ENCODE data around the gene METTL25.

METTL25 gene

DNA sequence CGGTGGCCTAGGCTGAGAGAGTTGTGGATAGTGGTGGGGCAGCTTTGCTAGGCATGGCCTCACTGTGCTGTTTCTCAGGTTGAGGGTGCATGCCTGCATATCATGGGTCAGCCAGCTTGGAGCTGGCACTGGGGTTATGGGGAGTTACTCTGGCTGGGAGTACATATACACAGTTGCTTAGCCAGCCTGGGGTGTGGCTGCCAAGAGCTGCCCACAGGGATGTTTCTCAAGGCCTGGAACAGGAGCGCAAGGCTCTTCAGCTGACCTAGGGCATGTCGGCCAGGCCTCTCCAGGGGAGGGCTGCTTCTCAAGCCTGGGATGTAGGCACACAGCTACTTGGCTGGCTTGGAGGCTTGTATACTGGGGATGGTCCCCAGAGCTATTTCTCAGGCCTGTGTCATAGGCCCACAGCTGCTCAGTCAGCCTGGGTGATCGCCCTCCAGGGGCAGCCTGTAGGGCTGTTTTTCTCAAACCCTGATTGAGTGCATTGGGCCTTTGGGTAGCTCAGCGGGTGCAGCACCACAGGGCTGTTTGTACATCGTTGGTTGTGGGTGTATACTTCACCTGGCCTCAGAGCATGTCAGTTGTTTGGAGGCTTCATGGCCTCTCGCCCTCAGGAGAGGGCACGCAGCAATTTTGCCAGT, 114.9 kb downstream of the METTL25 start:
- Histone ChIP-seq H3K9ac (no peak overlapping the region), H2AFZ (ENCODE audit: low read depth) (no peak overlapping the region), H3K4me1 (ENCODE audit: low read depth, poor library complexity, severe bottlenecking) (peaks cover 5% of the 10 kb centered on the region), H3K4me2 (no peak overlapping the region), H3K27ac (no peak overlapping the region), H4K20me1 (ENCODE audit: insufficient read depth) (no peaks in the 10 kb centered on the region), H3K79me2 (ENCODE audit: insufficient read depth, low read depth) (no peaks in the 10 kb centered on the region), H3K27me3 (ENCODE audit: insufficient read depth, low read depth) (no peaks in the 10 kb centered on the region), H3K4me3 (IDR thresholded peaks at IDR 0.05; ENCODE audit: insufficient read depth, low read depth, low read length) (no peak overlapping the region), H3K36me3 (ENCODE audit: insufficient read depth) (no peaks in the 10 kb centered on the region)
- TF ChIP-seq, protein P1, sequence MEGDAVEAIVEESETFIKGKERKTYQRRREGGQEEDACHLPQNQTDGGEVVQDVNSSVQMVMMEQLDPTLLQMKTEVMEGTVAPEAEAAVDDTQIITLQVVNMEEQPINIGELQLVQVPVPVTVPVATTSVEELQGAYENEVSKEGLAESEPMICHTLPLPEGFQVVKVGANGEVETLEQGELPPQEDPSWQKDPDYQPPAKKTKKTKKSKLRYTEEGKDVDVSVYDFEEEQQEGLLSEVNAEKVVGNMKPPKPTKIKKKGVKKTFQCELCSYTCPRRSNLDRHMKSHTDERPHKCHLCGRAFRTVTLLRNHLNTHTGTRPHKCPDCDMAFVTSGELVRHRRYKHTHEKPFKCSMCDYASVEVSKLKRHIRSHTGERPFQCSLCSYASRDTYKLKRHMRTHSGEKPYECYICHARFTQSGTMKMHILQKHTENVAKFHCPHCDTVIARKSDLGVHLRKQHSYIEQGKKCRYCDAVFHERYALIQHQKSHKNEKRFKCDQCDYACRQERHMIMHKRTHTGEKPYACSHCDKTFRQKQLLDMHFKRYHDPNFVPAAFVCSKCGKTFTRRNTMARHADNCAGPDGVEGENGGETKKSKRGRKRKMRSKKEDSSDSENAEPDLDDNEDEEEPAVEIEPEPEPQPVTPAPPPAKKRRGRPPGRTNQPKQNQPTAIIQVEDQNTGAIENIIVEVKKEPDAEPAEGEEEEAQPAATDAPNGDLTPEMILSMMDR (conservative IDR thresholded peaks at IDR 0.05; ENCODE audit: low read depth, low read length) = no peak

- Histone ChIP-seq H3K36me3 (ENCODE audit: insufficient read depth) (no peaks in the 10 kb centered on the region), H3K4me1 (ENCODE audit: low read depth, poor library complexity, severe bottlenecking) (no peaks in the 10 kb centered on the region), H4K20me1 (ENCODE audit: insufficient read depth) (no peaks in the 10 kb centered on the region), H2AFZ (ENCODE audit: low read depth) (no peak overlapping the region), H3K27ac (no peak overlapping the region), H3K4me3 (IDR thresholded peaks at IDR 0.05; ENCODE audit: insufficient read depth, low read depth, low read length) (no peak overlapping the region), H3K79me2 (ENCODE audit: insufficient read depth, low read depth) (no peaks in the 10 kb centered on the region), H3K4me2 (no peak overlapping the region), H3K9ac (no peak overlapping the region), H3K27me3 (ENCODE audit: insufficient read depth, low read depth) (no peaks in the 10 kb centered on the region)
- TF ChIP-seq, protein P1 (conservative IDR thresholded peaks at IDR 0.05; ENCODE audit: low read depth, low read length) = no peak
Measured at GRCh38 chr12:82474181-82474797, 116.0 kb downstream of the METTL25 start.

GRCh38 chr12:82474798-82475184, 116.5 kb downstream of the METTL25 start:
- Histone ChIP-seq H3K4me1 (ENCODE audit: low read depth, poor library complexity, severe bottlenecking) (no peaks in the 10 kb centered on the region), H3K4me3 (IDR thresholded peaks at IDR 0.05; ENCODE audit: insufficient read depth, low read depth, low read length) (no peak overlapping the region), H3K79me2 (ENCODE audit: insufficient read depth, low read depth) (no peaks in the 10 kb centered on the region), H2AFZ (ENCODE audit: low read depth) (no peak overlapping the region), H3K27me3 (ENCODE audit: insufficient read depth, low read depth) (no peaks in the 10 kb centered on the region), H3K9ac (no peak overlapping the region), H3K36me3 (ENCODE audit: insufficient read depth) (no peaks in the 10 kb centered on the region), H3K27ac (no peak overlapping the region), H3K4me2 (no peak overlapping the region), H4K20me1 (ENCODE audit: insufficient read depth) (no peaks in the 10 kb centered on the region)
- TF ChIP-seq, protein P1 (conservative IDR thresholded peaks at IDR 0.05; ENCODE audit: low read depth, low read length) = no peak

DNA sequence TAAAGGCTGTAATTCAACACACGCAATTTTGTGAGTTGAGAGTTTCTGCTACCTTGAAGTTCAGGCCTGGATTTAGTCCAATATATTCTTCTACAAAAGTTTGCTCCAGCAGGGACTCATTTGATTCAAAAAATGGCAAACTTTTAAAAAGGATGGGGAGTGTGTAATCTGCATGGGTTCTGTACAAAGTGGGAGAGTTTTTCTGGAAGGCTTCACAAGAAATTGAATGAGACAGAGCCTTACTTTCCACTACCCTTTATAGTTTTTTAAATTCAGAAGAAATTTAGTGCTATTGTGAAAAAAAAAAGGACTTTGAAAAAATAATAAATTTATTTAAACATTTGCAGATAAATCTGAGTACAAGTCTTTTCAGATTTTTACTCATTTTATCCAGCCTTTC, 116.9 kb downstream of the METTL25 start:
- no peak overlapping the region for H3K27ac ChIP-seq
- no peaks in the 10 kb centered on the region for H3K36me3 ChIP-seq (ENCODE audit: insufficient read depth)
- no peak overlapping the region for H3K9ac ChIP-seq
- no peaks in the 10 kb centered on the region for H3K79me2 ChIP-seq (ENCODE audit: insufficient read depth, low read depth)
- TF ChIP-seq, protein P1 (conservative IDR thresholded peaks at IDR 0.05; ENCODE audit: low read depth, low read length) = no peak
- no peaks in the 10 kb centered on the region for H3K4me1 ChIP-seq (ENCODE audit: low read depth, poor library complexity, severe bottlenecking)
- no peak overlapping the region for H2AFZ ChIP-seq (ENCODE audit: low read depth)
- no peaks in the 10 kb centered on the region for H4K20me1 ChIP-seq (ENCODE audit: insufficient read depth)
- H3K4me2 ChIP-seq = no peak overlapping the region
- no peaks in the 10 kb centered on the region for H3K27me3 ChIP-seq (ENCODE audit: insufficient read depth, low read depth)
- no peak overlapping the region for H3K4me3 ChIP-seq (IDR thresholded peaks at IDR 0.05; ENCODE audit: insufficient read depth, low read depth, low read length)

Measured in KMS-11 (cell line).